Prostate gland (tissue), 2 donors: ENCODE measurements around the gene IKBKG.

Source experiments
- CTCF ChIP-seq, 4 experiments: fragments of 200-600 bp in 2 of 4; fragments of 450-650 bp in 2 of 4; sonication (generic) in 2 of 4; IDR thresholded peaks; 1 replicate in 3 of 4; 2 replicates in 1 of 4; pipeline ENCODE4 v1.5.1; 2016 to 2019; ENCODE audit warnings: antibody characterized with exemption in 4 of 4, mild to moderate bottlenecking in 2 of 4, moderate library complexity in 2 of 4
- POLR2A ChIP-seq: fragments of 450-650 bp; IDR thresholded peaks from one replicate; pipeline ENCODE4 v1.6.1; 2016; ENCODE audit warnings: antibody characterized with exemption, mild to moderate bottlenecking
- POLR2AphosphoS5 ChIP-seq: sonication (generic); formaldehyde crosslinking; IDR thresholded peaks from one replicate; pipeline ENCODE4 v1.6.1; 2017; ENCODE audit warnings: antibody characterized with exemption

- TF ChIP-seq POLR2AphosphoS5 (no peak), CTCF (IDR thresholded peaks at IDR 0.05) (no peak), POLR2A (no peak)
Measured at GRCh38 chrX:154594491-154594890, 47.1 kb downstream of the IKBKG start.
